ENCODE data around the gene FUBP3. TPM values are rescaled to one million over a fixed set of nuclear protein-coding genes. Genes with fewer than 3 reads are reported as not detected.

The FUBP3 gene
- total RNA-seq, 1 experiment from 2014 or later: 78.6 TPM

GRCh38 chr9:130635721-130636647, 56.6 kb downstream of the FUBP3 start:
- Histone ChIP-seq H3K27ac (ENCODE audit: insufficient read length, low read depth, low read length) (no peak overlapping the region), H3K23ac (ENCODE audit: insufficient read length, low read depth, low read length) (no peak overlapping the region), H2BK5ac (ENCODE audit: insufficient read length, low read length) (no peak overlapping the region), H3K56ac (ENCODE audit: insufficient read length, low read depth, low read length) (no peak overlapping the region), H4K20me1 (ENCODE audit: control insufficient read depth, insufficient read depth, insufficient read length) (no peaks in the 10 kb centered on the region), H3K14ac (ENCODE audit: insufficient read depth, low read length) (no peak overlapping the region), H2BK15ac (ENCODE audit: low read depth, low read length) (no peak overlapping the region), H3K18ac (ENCODE audit: insufficient read length, low read depth, low read length) (no peak overlapping the region), H2BK20ac (ENCODE audit: low read depth, low read length, poor library complexity, severe bottlenecking) (no peak overlapping the region), H3K23me2 (ENCODE audit: insufficient read length, low read depth, low read length, poor library complexity, severe bottlenecking) (no peaks in the 10 kb centered on the region), H2AK5ac (ENCODE audit: insufficient read length, low read length) (no peak overlapping the region), H4K91ac (ENCODE audit: insufficient read length, low read depth, low read length) (no peak overlapping the region), H3K27me3 (ENCODE audit: insufficient read depth, low read length) (no peaks in the 10 kb centered on the region), H2BK12ac (ENCODE audit: insufficient read length, low read depth, low read length) (no peak overlapping the region), H3K4me2 (ENCODE audit: insufficient read depth, insufficient read length, low read length) (no peak overlapping the region), H4K8ac (replicated peaks; ENCODE audit: insufficient read length, low read depth, low read length) (no peak overlapping the region), H3K4ac (ENCODE audit: low read depth, low read length) (no peak overlapping the region), H3K9me3 (ENCODE audit: control insufficient read depth, low read depth, low read length) (no peaks in the 10 kb centered on the region), H3K79me1 (ENCODE audit: insufficient read depth, low read depth, low read length, poor library complexity, severe bottlenecking) (no peaks in the 10 kb centered on the region), H2BK120ac (ENCODE audit: low read depth, low read length, poor library complexity, severe bottlenecking) (no peak overlapping the region), H3K9ac (ENCODE audit: extremely low read depth, insufficient read length, low read length) (no peak overlapping the region), H2AFZ (ENCODE audit: low read length) (no peak overlapping the region), H3T11ph (ENCODE audit: low read length) (no peak overlapping the region), H3K4me1 (ENCODE audit: insufficient read depth, low read length) (no peaks in the 10 kb centered on the region; the same call in 1 of the 2 replicates), H3K79me2 (ENCODE audit: insufficient read depth, low read length) (no peaks in the 10 kb centered on the region), H4K5ac (ENCODE audit: insufficient read length, low read depth, low read length) (no peak overlapping the region)
- Mint-ChIP-seq H3K27ac (no peak overlapping the region), H3K36me3 (ENCODE audit: insufficient read depth in 1 of 3, low read depth in 3 of 3) (peaks cover 22 to 63% (median 58%) of the 10 kb centered on the region in 3 experiments; a peak in 6 of 7 replicates), H3K4me1 (peaks cover 15 to 23% of the 10 kb centered on the region in 2 experiments), H3K4me3 (no peak overlapping the region), H3K27me3 (ENCODE audit: low read depth) (no peaks in the 10 kb centered on the region; the same call in 1 of the 2 replicates), H3K9me3 (no peaks in the 10 kb centered on the region)
- no peak for DNase-seq
- TF ChIP-seq, protein P1, sequence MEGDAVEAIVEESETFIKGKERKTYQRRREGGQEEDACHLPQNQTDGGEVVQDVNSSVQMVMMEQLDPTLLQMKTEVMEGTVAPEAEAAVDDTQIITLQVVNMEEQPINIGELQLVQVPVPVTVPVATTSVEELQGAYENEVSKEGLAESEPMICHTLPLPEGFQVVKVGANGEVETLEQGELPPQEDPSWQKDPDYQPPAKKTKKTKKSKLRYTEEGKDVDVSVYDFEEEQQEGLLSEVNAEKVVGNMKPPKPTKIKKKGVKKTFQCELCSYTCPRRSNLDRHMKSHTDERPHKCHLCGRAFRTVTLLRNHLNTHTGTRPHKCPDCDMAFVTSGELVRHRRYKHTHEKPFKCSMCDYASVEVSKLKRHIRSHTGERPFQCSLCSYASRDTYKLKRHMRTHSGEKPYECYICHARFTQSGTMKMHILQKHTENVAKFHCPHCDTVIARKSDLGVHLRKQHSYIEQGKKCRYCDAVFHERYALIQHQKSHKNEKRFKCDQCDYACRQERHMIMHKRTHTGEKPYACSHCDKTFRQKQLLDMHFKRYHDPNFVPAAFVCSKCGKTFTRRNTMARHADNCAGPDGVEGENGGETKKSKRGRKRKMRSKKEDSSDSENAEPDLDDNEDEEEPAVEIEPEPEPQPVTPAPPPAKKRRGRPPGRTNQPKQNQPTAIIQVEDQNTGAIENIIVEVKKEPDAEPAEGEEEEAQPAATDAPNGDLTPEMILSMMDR (conservative IDR thresholded peaks at IDR 0.05): no peak
- WGBS (ENCODE audit: extremely low coverage, insufficient read length, low lambda C conversion rate): no CpG with 5 or more reads among the region's 33 CpGs

Measured in H9 (cell line).